Putamen (tissue), 1 donor: ENCODE data around the gene CBLL1.

Experiments used
- DNase-seq: peaks from one replicate; pipeline ENCODE4 v3.0.0-alpha.2; 2016; ENCODE audit warnings: low spot score

The CBLL1 gene

GRCh38 chr7:107742678-107743566 lies 1.0 kb upstream of the CBLL1 start:
- no peak for DNase-seq

- no peak for DNase-seq
Measured at GRCh38 chr7:107744345-107744750, 406 bp downstream of the CBLL1 start.

GRCh38 chr7:107746006-107746405 lies 2.1 kb downstream of the CBLL1 start:
- DNase-seq, result no peak

GRCh38 chr7:107751113-107751512 lies 7.2 kb downstream of the CBLL1 start:
- DNase-seq, result no peak

GRCh38 chr7:107754642-107755041 lies 10.7 kb downstream of the CBLL1 start:
- no peak for DNase-seq

- no peak for DNase-seq
Measured at GRCh38 chr7:107758667-107759066, 14.7 kb downstream of the CBLL1 start.

- no peak for DNase-seq
Measured at GRCh38 chr7:107767391-107767790, 23.4 kb downstream of the CBLL1 start.

GRCh38 chr7:107768263-107768662 lies 24.3 kb downstream of the CBLL1 start:
- DNase-seq, result peak; percentile 50

GRCh38 chr7:107773027-107773426 lies 29.1 kb downstream of the CBLL1 start:
- no peak for DNase-seq

- no peak for DNase-seq
Measured at GRCh38 chr7:107777702-107778101, 33.8 kb downstream of the CBLL1 start.

GRCh38 chr7:107778283-107778682 lies 34.3 kb downstream of the CBLL1 start:
- DNase-seq, result no peak

- DNase-seq, result no peak
Measured at GRCh38 chr7:107779647-107780099, 35.7 kb downstream of the CBLL1 start.

GRCh38 chr7:107782374-107782773 lies 38.4 kb downstream of the CBLL1 start:
- DNase-seq, result no peak

GRCh38 chr7:107783648-107784047 lies 39.7 kb downstream of the CBLL1 start:
- DNase-seq, result no peak

- DNase-seq, result no peak
Measured at GRCh38 chr7:107785170-107785569, 41.2 kb downstream of the CBLL1 start.

GRCh38 chr7:107785926-107786325 lies 42.0 kb downstream of the CBLL1 start:
- no peak for DNase-seq

GRCh38 chr7:107788216-107788615 lies 44.3 kb downstream of the CBLL1 start:
- no peak for DNase-seq

GRCh38 chr7:107788662-107789061 lies 44.7 kb downstream of the CBLL1 start:
- no peak for DNase-seq

- DNase-seq, result no peak
Measured at GRCh38 chr7:107789647-107790046, 45.7 kb downstream of the CBLL1 start.

- DNase-seq, result no peak
Measured at GRCh38 chr7:107792364-107792763, 48.4 kb downstream of the CBLL1 start.

GRCh38 chr7:107799647-107800264 lies 55.8 kb downstream of the CBLL1 start:
- DNase-seq, result no peak

- no peak for DNase-seq
Measured at GRCh38 chr7:107803009-107803610, 59.2 kb downstream of the CBLL1 start, which contains the start of gene SLC26A3. SLC26A3 (minus strand) TSS chr7:107803223; CDS start chr7:107794509, 8,714 bp downstream.

- DNase-seq, result no peak
Measured at GRCh38 chr7:107809179-107809578, 65.2 kb downstream of the CBLL1 start.
